HG02970 (cell line): Measurements from ENCODE around the gene SALL3.

Experiments
- ATAC-seq: cut with Tn5 transposase; IDR thresholded peaks from one replicate; pipeline ENCODE4 v1.9.1; 2021; ENCODE audit warnings: mild to moderate bottlenecking, moderate library complexity, moderate number of reproducible peaks; ENCODE audit not compliant: unreplicated experiment, low FRiP score

SALL3 gene

DNA sequence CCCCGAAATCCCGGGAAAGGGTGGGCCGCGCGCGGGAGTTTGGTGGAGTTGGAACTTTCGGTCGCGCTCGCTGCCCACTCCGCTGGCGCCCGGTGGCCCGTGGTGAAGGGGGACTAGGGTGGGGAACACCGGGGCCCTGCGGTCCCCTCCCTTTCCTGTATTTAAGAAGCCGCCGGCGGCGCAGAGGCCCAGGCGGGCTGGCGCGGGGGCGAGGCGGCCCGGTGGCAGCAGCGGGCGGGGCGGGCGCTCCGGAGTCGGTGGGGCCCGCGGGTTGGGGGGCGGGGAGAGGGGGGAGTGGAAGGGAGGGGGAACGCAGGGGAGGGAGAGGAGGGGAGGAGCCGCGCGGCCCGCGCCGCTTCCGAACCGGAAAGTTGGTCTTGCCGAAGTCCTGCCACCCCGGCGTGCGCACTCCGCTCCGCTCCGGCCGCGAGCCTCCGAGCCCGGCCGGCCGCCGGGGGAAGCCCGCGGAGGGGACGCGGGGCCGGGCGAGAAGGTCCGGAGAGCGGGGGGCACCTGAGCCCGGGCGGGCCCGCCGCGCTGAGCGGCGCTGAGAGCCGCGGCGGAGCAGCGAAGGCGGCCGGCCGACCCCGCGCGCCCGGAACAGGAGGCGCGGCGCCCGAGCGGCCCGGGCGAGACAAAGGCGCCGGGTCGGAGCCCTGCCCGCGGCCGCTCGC lies 425 bp upstream of the SALL3 start:
- ATAC-seq, result no peak

DNA sequence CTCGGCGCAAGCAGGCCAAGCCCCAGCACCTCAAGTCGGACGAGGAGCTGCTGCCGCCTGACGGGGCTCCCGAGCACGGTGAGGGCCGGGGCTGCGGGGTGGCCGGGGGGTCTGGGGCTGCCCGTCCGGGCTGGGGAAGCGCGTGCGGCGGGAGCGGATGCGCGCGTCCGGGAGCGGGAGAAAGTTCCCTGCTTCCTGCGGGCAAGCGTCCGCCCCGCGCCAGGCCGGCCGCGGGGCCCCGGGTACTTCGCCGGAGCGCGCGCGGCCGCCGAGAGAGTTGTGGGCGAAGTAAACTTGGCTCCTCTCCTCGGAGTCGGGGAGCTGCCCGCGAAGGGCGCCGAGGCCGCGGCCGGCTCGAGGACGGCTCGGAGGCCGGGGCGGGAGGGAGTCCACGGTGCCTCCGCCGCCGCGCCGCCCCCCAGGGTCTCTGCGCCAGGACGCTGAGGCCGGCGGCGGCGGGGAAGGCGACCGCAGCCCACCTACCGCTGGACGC lies 707 bp downstream of the SALL3 start:
- ATAC-seq, result no peak

DNA sequence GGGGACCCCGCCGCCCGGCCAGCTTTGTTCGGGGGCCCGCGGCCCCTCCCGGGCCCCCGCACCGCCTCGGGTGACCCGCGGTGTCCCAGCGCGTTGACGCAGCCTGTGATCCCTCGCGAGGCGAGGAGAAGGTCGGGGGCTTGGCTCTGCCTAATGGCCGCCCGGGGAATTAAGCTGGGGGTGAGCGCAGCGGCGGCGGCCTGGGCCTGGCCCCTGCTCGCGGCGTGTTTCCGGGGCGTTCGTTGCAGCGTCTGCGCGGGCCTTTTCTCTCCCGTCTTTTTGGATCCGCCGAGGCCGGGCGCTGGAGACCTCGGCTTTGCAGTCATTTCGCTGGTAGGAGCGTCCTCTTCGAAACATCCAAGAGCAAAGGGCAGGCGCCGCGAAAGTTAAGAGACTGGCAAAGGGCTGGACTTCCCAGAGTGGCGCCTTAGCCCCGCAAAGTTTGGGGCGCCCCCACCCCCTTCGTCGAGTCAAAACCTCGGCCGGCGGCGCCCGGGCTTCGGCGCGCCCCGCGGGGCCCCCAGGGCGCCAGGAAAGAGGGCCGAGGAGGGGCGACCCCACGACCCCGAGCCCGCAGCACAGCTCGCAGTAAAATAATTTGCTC lies 1.3 kb downstream of the SALL3 start:
- no peak for ATAC-seq

DNA sequence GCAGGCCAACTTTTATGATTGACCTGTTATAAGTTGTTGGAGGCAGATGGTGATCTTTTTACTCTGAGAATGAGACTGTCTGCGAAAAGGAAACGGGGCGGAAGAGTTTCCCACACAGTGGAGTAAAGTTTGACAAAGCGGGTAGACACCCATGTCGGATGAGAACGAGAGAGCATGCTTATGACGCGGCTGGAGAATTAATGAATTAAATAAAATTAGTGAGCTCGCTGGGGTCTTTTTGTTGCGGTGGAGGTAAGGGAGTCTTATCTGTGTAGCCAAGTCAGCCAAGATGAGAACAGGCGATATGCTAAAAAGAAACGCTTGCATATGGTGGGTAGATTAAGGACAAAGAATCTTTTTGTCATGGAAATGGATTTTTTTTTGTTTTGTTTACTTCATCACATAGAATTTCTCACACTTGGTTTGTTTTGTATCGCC lies 1.8 kb downstream of the SALL3 start:
- no peak for ATAC-seq

DNA sequence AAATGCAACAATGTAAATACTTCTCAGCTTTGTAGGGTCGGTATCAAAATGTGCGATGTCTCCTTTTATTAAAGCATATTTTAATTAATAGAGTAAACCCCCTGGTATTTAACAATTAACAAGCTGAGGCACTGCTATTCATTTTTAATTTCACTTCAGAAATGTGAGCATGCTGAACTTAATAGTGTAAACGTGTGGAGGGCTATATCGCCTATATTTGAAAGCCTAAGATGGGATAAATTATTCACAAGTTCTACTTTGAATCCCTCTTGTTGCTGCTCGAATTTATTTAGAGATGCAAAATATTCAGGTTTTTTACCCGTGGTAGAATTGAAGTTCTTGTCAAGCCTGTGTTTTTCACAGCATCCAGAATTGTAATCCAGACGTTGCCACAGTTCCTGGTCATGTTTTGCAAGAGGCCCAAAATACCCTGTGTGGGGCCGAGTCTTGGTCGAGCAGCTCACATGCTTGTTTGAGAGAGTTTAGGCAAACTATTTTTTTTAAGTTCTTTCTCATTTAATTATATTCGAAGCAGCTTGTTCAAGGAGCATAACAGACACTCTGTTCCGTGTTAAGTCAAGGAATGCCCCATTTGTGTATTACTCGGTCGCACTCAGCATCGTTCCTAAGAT lies 2.5 kb downstream of the SALL3 start:
- ATAC-seq, result no peak

DNA sequence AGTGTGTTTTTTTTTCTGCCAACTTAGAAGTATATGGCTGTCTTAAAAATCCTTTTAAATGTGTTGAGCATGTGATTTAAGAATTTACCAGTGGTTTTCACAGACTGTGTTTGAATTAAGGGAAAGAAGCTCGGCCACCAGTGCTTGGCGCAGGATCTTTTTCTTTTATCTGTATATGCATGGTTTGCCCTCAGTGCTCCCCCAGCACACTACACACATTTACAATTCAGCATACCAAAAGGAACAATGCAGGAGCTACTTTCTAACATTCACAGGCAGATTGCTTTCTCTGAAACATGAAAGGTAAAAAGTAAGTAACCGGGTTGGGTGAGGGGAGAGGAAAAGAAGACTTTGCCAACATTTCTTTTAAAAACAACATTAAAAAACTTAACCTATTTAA lies 3.9 kb downstream of the SALL3 start:
- ATAC-seq, result no peak

DNA sequence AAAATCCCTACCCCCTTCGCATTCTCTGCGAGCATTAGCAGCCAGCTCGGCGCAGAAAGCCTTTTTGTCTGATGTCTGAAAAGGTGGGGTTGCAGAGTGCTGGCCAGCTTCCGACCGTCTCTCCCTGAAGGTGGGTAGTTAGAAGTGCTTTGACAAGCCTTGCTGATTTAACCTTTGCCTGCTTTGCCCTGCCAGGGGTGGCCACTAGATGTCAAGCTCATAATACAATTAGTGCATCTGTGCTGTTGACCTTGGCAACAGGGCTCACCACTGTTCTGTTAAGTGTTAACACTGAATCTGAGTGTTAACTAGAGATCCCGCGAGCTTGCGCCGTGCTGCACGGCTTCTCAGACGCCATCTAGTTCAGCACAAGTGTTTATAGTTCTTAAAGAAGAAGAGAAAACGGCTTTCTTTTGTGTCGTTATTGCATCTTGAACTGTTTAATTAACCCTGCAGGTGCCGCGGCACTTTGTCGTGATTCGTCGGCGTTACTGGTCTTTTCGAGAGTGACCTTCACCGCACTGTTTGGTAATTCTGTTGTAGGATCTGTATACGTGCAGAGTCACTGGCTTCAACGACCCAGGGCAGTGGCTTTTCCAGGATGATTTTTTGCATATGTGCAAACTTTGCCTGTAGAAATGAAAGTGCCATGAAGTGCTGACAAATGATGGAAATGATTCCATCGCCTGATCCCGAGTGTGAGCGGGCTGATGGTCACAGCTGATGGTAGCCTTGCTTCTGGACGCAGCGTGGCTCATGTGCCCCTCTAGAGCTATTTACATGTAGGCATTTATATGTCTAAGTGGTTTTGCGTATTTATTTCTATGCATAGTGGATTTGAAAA lies 5.5 kb downstream of the SALL3 start:
- ATAC-seq, result no peak

DNA sequence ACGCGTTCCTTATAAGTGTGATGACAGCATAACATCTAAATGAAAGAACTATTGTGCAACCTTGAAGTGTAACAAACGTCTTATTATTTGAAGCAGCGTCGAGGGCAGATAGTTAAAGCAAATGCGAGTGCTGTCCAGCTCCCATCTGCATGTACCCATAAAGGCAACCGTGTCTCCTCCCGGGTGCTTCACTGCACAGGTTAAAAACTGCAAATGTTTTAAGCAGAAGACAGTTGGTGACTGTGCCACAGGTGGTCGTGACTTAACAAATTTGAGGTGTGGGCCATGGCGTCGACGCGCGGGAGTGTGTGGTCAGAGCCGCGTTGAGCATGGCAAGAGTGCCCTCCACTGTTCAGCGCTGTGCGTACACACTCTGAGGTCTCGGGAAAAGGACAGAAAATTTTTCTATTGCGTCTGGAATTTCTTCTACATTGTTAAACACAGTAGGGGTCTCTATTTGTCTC lies 6.4 kb downstream of the SALL3 start:
- no peak for ATAC-seq

DNA sequence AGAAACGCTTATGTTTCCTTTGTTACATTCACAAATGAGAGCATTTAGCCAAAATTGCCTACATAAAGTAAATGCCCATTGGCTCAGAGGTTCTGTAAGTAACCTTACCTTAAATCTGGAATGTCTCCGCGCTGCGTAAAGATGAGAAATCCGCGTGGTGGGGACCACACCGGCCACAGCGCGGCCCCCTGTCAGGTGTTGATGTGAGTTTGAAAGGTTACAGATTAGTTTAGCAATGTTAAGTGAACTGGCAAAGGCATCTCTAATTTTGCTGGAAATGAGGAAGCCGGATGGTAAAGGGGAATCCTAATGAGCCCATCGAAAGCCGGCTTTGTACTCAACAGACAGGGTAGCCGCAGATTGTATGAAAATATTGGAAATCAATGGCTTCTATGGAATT lies 11.8 kb downstream of the SALL3 start:
- ATAC-seq, result no peak

DNA sequence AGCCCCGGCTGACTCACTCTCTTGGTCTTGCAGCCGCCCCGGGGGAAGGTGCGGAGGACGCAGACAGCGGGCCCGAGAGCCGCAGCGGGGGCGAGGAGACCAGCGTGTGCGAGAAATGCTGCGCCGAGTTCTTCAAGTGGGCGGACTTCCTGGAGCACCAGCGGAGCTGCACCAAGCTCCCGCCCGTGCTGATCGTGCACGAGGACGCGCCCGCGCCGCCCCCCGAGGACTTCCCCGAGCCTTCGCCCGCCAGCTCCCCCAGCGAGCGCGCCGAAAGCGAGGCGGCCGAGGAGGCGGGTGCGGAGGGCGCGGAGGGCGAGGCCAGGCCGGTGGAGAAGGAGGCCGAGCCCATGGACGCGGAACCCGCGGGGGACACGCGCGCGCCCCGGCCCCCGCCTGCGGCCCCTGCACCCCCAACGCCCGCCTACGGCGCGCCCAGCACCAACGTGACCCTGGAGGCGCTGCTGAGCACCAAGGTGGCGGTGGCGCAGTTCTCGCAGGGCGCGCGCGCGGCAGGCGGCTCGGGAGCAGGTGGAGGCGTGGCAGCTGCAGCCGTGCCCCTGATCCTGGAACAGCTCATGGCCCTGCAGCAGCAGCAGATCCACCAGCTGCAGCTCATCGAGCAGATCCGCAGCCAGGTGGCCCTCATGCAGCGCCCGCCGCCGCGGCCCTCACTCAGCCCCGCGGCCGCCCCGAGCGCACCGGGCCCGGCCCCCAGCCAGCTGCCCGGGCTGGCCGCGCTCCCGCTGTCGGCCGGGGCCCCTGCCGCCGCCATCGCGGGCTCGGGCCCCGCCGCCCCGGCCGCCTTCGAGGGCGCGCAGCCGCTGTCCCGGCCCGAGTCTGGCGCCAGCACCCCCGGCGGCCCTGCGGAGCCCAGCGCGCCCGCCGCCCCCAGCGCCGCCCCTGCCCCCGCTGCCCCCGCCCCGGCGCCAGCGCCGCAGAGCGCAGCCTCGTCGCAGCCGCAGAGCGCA lies 12.7 kb downstream of the SALL3 start:
- ATAC-seq, result no peak

DNA sequence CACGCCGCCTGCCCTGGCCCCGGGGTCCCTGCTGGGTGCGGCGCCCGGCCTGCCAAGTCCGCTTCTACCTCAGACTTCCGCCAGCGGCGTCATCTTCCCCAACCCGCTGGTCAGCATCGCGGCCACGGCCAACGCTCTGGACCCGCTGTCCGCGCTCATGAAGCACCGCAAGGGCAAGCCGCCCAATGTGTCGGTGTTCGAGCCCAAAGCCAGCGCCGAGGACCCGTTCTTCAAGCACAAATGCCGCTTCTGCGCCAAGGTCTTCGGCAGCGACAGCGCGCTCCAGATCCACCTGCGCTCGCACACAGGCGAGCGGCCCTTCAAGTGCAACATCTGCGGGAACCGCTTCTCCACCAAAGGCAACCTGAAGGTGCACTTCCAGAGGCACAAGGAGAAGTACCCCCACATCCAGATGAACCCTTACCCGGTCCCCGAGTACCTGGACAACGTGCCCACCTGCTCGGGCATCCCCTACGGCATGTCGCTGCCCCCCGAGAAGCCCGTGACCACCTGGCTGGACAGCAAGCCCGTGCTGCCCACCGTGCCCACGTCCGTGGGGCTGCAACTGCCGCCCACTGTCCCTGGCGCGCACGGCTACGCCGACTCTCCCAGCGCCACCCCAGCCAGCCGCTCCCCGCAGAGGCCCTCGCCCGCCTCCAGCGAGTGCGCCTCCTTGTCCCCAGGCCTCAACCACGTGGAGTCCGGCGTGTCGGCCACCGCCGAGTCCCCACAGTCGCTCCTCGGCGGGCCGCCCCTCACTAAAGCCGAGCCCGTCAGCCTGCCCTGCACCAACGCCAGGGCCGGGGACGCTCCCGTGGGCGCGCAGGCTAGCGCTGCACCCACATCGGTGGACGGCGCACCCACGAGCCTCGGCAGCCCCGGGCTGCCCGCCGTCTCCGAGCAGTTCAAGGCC lies 13.7 kb downstream of the SALL3 start:
- ATAC-seq, result no peak

DNA sequence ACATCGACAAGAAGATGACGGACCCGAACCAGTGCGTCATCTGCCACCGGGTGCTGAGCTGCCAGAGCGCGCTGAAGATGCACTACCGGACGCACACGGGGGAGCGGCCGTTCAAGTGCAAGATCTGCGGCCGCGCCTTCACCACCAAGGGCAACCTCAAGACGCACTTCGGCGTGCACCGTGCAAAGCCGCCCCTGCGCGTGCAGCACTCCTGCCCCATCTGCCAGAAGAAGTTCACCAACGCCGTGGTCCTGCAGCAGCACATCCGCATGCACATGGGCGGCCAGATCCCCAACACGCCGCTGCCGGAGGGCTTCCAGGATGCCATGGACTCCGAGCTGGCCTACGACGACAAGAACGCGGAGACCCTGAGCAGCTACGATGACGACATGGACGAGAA lies 14.4 kb downstream of the SALL3 start:
- no peak for ATAC-seq

DNA sequence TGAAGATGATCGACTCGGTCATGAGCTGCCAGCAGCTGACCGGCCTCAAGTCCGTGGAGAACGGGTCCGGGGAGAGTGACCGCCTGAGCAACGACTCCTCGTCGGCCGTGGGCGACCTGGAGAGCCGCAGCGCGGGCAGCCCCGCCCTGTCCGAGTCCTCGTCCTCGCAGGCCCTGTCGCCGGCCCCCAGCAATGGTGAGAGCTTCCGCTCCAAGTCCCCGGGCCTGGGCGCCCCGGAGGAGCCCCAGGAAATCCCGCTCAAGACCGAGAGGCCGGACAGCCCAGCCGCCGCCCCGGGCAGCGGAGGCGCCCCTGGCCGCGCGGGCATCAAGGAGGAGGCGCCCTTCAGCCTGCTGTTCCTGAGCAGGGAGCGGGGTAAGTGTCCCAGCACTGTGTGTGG lies 14.9 kb downstream of the SALL3 start:
- ATAC-seq, result no peak

DNA sequence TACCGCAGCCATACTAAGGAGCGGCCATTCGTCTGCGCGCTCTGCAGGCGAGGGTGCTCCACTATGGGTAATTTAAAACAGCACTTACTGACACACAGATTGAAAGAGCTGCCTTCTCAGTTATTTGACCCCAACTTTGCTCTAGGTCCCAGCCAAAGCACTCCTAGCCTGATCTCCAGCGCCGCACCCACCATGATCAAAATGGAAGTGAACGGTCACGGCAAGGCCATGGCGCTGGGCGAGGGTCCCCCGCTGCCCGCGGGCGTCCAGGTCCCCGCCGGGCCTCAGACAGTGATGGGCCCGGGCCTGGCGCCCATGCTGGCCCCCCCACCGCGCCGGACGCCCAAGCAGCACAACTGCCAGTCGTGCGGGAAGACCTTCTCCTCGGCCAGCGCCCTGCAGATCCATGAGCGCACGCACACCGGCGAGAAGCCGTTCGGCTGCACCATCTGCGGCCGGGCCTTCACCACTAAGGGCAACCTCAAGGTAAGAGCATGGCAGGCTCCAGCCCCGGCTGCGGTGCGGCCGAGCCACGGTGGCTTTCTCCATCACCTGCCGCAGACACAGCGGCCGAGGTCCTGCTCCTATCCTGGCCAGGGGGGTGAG lies 15.5 kb downstream of the SALL3 start:
- ATAC-seq, result no peak

DNA sequence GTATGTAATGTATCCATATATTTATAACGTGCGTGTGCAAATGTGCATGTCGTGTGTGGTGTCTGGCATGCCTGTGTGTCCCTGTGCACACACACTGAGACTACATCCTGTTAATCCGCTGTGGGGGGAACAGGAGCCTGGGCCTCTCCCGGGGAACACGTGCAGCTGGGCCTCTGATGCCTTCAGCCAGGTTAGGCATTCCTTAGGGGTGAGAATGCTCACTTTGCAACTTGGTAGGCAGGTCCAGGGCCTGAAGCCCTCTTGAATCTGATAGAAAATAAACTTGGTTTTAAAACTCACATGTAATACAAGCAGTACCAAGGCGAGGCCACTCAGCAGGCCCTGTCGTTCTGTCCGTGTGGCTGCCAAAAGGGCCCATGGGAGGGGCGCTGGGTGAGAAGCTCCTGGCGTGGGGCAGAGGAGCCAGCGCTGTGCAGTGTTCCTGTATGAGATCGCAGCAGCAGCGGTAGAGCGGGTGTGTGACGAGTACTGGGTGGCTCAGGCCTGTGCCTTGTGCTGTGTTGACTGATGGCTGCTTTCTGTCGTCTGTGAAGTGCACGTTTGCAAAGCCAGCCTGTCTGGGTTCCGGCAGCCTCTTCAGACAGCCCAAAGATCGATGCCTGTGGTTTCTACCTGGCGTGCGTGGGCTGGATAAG lies 16.2 kb downstream of the SALL3 start:
- ATAC-seq, result no peak

DNA sequence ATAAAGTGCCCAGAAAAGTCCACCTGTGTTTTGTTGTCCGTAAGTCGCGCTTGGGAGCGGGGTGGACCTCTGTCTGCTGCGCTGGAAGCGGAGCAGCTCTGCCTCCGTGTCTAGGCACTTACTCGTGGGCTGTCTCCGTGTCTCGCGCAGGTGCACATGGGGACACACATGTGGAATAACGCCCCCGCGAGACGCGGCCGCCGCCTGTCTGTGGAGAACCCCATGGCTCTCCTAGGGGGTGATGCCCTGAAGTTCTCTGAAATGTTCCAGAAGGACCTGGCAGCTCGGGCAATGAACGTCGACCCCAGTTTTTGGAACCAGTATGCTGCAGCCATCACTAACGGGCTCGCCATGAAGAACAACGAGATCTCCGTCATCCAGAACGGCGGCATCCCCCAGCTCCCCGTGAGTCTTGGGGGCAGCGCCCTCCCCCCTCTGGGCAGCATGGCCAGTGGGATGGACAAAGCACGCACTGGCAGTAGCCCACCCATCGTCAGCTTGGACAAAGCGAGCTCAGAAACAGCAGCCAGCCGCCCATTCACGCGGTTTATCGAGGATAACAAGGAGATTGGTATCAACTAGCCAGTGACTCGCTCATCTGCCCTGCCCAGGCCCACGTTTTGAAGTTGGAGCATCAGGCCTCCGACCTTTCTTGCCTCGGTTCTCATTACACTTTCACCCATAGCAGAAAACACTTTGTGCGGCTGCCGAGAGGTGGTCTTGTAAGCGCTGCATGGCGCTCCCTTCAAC lies 17.3 kb downstream of the SALL3 start:
- ATAC-seq, result no peak
